HepG2 (cell line): ENCODE measurements around the gene IYD. TPM values are rescaled to one million over a fixed set of nuclear protein-coding genes. Genes with fewer than 3 reads are reported as not detected.
A peak's percentile ranks its signal among the peaks of the same experiment; 100 is the strongest.

Source experiments
- ATAC-seq: fragments of 200-7000 bp; cut with Tn5 transposase; 3 replicates; pipeline ENCODE4 v1.9.1; 2020; ENCODE audit warnings: mild to moderate bottlenecking, moderate library complexity
- Bru-seq: library from RNA; stranded (reverse); fragments of 400-500 nt; gene quantifications from one replicate; lab custom pipeline; 2021; lab: Mats Ljungman, UMichigan
- BruChase-seq, 2 experiments: library from RNA; stranded (reverse); fragments of 400-500 nt; gene quantifications; one replicate each; lab custom pipeline; 2021; lab: Mats Ljungman, UMichigan
- BruUV-seq: library from RNA; stranded (reverse); fragments of 400-500 nt; replicated peaks from 2 replicates; lab custom pipeline; 2021; lab: Mats Ljungman, UMichigan
- CTCF ChIA-PET: fragments of 300-600 bp; formaldehyde crosslinking; extraction: SDS; loops from one replicate; lab custom pipeline; 2021; ENCODE audit warnings: low total read pairs, inconsistent platforms, low intra/inter-chr PET ratio; lab: Yijun Ruan, JAX
- POLR2A ChIA-PET: fragments of 350-600 bp; sonication (Branson Sonifier 250); formaldehyde crosslinking; loops from one replicate; lab custom pipeline; 2020; ENCODE audit warnings: antibody characterized with exemption, inconsistent platforms; lab: Yijun Ruan, JAX
- DNase-seq: peaks from one replicate; pipeline ENCODE4 v3.0.0-alpha.2; 2015; ENCODE audit warnings: low spot score
- FAIRE-seq: peaks from 3 replicates; lab custom pipeline; 2011; peaks lifted over from hg19 to GRCh38; lab: Jason Lieb, UNC
- H2AFZ ChIP-seq: one replicate; pipeline ENCODE4 v1.6.1; 2011; ENCODE audit warnings: low read length, inconsistent platforms
- H3K27ac ChIP-seq: fragments of 300-600 bp; 3 replicates; pipeline ENCODE4 v1.8.0; 2011; ENCODE audit warnings: mixed run types, mild to moderate bottlenecking, mixed read lengths, low read length, inconsistent platforms; ENCODE audit not compliant: insufficient read depth; ENCODE audit errors: extremely low read length
- H3K27me3 ChIP-seq, 2 experiments: fragments of 200-600 bp in 1 of 2; 2 replicates in 1 of 2; 3 replicates in 1 of 2; pipeline versions ENCODE4 v1.6.0 to v1.8.0; 2011; ENCODE audit warnings: low read length in 2 of 2, mild to moderate bottlenecking in 2 of 2, moderate library complexity in 2 of 2, inconsistent platforms in 1 of 2; ENCODE audit not compliant: insufficient read depth in 2 of 2, control insufficient read depth in 1 of 2
- H3K36me3 ChIP-seq, 2 experiments: fragments of 200-600 bp in 1 of 2; replicated peaks in 1 of 2; 2 replicates in 1 of 2; 3 replicates in 1 of 2; pipeline versions ENCODE4 v1.5.1 to v1.8.0; 2011; ENCODE audit warnings: low read length in 2 of 2, inconsistent platforms in 1 of 2; ENCODE audit not compliant: insufficient read depth in 2 of 2, control insufficient read depth in 1 of 2
- H3K4me1 ChIP-seq: 2 replicates; pipeline ENCODE4 v1.5.1; 2012; ENCODE audit warnings: low read length, inconsistent platforms; ENCODE audit not compliant: insufficient read depth
- H3K4me2 ChIP-seq: 2 replicates; pipeline ENCODE4 v1.6.0; 2011; ENCODE audit warnings: low read depth, low read length, inconsistent platforms
- H3K4me3 ChIP-seq, 3 experiments: fragments of 200-600 bp in 1 of 3; sonication (generic), shearing (Covaris generic) in 1 of 3; replicated peaks in 1 of 3; 2 replicates each; pipeline ENCODE4 v1.5.1; 2011 to 2016; ENCODE audit warnings: low read length in 3 of 3, inconsistent platforms in 2 of 3, low read depth in 2 of 3, mild to moderate bottlenecking in 2 of 3, control low read depth in 1 of 3, mixed read lengths in 1 of 3; ENCODE audit not compliant: insufficient read depth in 1 of 3
- H3K79me2 ChIP-seq: one replicate; pipeline ENCODE4 v1.6.1; 2011; ENCODE audit warnings: low read length, inconsistent platforms; ENCODE audit not compliant: insufficient read depth
- H3K9ac ChIP-seq: 2 replicates; pipeline ENCODE4 v1.6.0; 2011; ENCODE audit warnings: mild to moderate bottlenecking, low read depth, low read length, inconsistent platforms; ENCODE audit not compliant: insufficient read depth
- H3K9me3 ChIP-seq: 2 replicates; pipeline ENCODE4 v1.5.1; 2012; ENCODE audit warnings: mild to moderate bottlenecking, low read length
- H4K20me1 ChIP-seq: 2 replicates; pipeline ENCODE4 v1.6.0; 2011; ENCODE audit warnings: inconsistent platforms, mild to moderate bottlenecking, low read length, moderate library complexity; ENCODE audit not compliant: insufficient read depth
- ARID3A ChIP-seq: IDR thresholded peaks from 2 replicates; pipeline ENCODE4 v1.6.1; 2012; ENCODE audit warnings: low read depth, low read length, improper control_type of control experiment
- HDAC2 ChIP-seq: sonication (generic); formaldehyde crosslinking; IDR thresholded peaks from 2 replicates; pipeline ENCODE4 v1.4.0; 2020; ENCODE audit warnings: missing genetic modification reagents
- HOMEZ ChIP-seq: IDR thresholded peaks from 2 replicates; pipeline ENCODE4 v1.6.1; 2016; ENCODE audit warnings: low read depth
- PITX1 ChIP-seq: sonication (generic); formaldehyde crosslinking; IDR thresholded peaks from 2 replicates; pipeline ENCODE4 v1.5.1; 2020; ENCODE audit warnings: mild to moderate bottlenecking, missing genetic modification reagents
- RXRB ChIP-seq: IDR thresholded peaks from 2 replicates; pipeline ENCODE4 v1.6.1; 2016; ENCODE audit warnings: borderline replicate concordance, missing genetic modification reagents, missing compliant biosample characterization
- SATB2 ChIP-seq: sonication (generic); formaldehyde crosslinking; IDR thresholded peaks from 2 replicates; pipeline ENCODE4 v1.5.0; 2020; ENCODE audit warnings: missing genetic modification reagents
- SKI ChIP-seq: fragments of 450-650 bp; IDR thresholded peaks from one replicate; pipeline ENCODE4 v1.6.1; 2018; ENCODE audit warnings: mild to moderate bottlenecking; ENCODE audit not compliant: partially characterized antibody
- ZEB1 ChIP-seq: IDR thresholded peaks from 2 replicates; pipeline ENCODE4 v1.6.1; 2012; ENCODE audit warnings: mild to moderate bottlenecking, low read depth, inconsistent platforms; ENCODE audit not compliant: insufficient replicate concordance
- ZNF34 ChIP-seq: sonication (generic); formaldehyde crosslinking; IDR thresholded peaks from 2 replicates; pipeline ENCODE4 v1.4.0; 2020; ENCODE audit warnings: mild to moderate bottlenecking, missing genetic modification reagents, borderline replicate concordance
- ZNF430 ChIP-seq: sonication (generic); formaldehyde crosslinking; IDR thresholded peaks from 2 replicates; pipeline ENCODE4 v1.9.0; 2021; ENCODE audit warnings: mild to moderate bottlenecking, missing genetic modification reagents
- ZNF598 ChIP-seq: sonication (generic); formaldehyde crosslinking; IDR thresholded peaks from 2 replicates; pipeline ENCODE4 v1.5.1; 2020; ENCODE audit warnings: mild to moderate bottlenecking, missing genetic modification reagents, borderline replicate concordance
- ZSCAN9 ChIP-seq: IDR thresholded peaks from 2 replicates; pipeline ENCODE4 v1.6.1; 2016; ENCODE audit warnings: borderline replicate concordance
- WGBS: methylation state at CpG from one replicate; pipeline ENCODE4 v1.1.6; 2017; ENCODE audit warnings: low lambda C conversion rate; 5-methylcytosine and 5-hydroxymethylcytosine counted together
- in situ Hi-C: cut with HindIII; loops from 2 replicates; pipeline ENCODE4 v1.10.0; 2017; ENCODE audit warnings: low pct_unique_long_range_greater_than_20kb; ENCODE audit not compliant: extremely low pct_ligation_motif_present
- intact Hi-C: fragments of 100-400 bp; cut with micrococcal nuclease; formaldehyde crosslinking; loops from one replicate; pipeline ENCODE4 v1.10.0; 2022; ENCODE audit not compliant: unreplicated experiment
- long read RNA-seq, 2 experiments: library from RNA in 1 of 2; library from polyadenylated mRNA in 1 of 2; stranded (forward) in 1 of 2; unstranded in 1 of 2; transcript quantifications; one replicate each; pipeline ENCODE4 v2.0.0, GENCODE V29; 2019 to 2022
- polyA minus RNA-seq, 3 experiments: library from RNA; depleted of rRNA, polyadenylated mRNA; stranded (reverse); fragments of >200 nt; gene quantifications; 2 replicates each; pipeline ENCODE4 v1.2.3, GENCODE V29; 2011; ENCODE audit warnings: low replicate concordance in 1 of 3
- polyA plus RNA-seq, 8 experiments: library from polyadenylated mRNA; depleted of rRNA in 3 of 8; stranded (reverse) in 7 of 8; unstranded in 1 of 8; fragments of >200 nt; fragmentation: Illumina TruSeq in 4 of 8; extraction: Trizol in 4 of 8; gene quantifications; 2 replicates each; pipeline versions ENCODE4 v1.2.1 to v1.2.3, GENCODE V29; 2011 to 2016; ENCODE audit warnings: low read depth in 4 of 8, missing spikeins in 1 of 8, mixed read lengths in 1 of 8; ENCODE audit not compliant: insufficient read depth in 1 of 8
- total RNA-seq, 5 experiments: library from RNA; depleted of rRNA; stranded (reverse); fragments of >200 nt; fragmentation: Illumina TruSeq; extraction: Trizol; gene quantifications; 2 replicates each; pipeline ENCODE4 v1.2.3, GENCODE V29; 2016; ENCODE audit warnings: low read depth in 1 of 5

Gene IYD
- 0.46 and 0.52 TPM in 2 replicates for total RNA-seq (2016; rRNA removed; fragmentation: Illumina TruSeq; extraction: Trizol)
- 0.09 TPM in 1 of 2 replicates, not detected in the other for total RNA-seq (2016; cell fraction: cytosol; rRNA removed; fragmentation: Illumina TruSeq; extraction: Trizol; ENCODE audit: low read depth)
- 0.17 and 0.31 TPM in 2 replicates for total RNA-seq (2016; cell fraction: insoluble cytoplasmic fraction; rRNA removed; fragmentation: Illumina TruSeq; extraction: Trizol)
- 0.03 TPM in 1 of 2 replicates, not detected in the other for total RNA-seq (2016; cell fraction: membrane; rRNA removed; fragmentation: Illumina TruSeq; extraction: Trizol)
- 0.03 and 0.66 TPM in 2 replicates for total RNA-seq (2016; cell fraction: nucleus; rRNA removed; fragmentation: Illumina TruSeq; extraction: Trizol)
- polyA plus RNA-seq (2011; rRNA removed), result 0.01 TPM in 2 replicates
- polyA plus RNA-seq (2011; cell fraction: cytosol; rRNA removed), result 0.01 TPM in 2 replicates
- 0.03 TPM in 1 of 2 replicates, not detected in the other for polyA plus RNA-seq (2011; cell fraction: nucleus; rRNA removed)
- polyA plus RNA-seq (2012), result 0.04 and 0.21 TPM in 2 replicates
- polyA plus RNA-seq (2016; cell fraction: cytosol; fragmentation: Illumina TruSeq; extraction: Trizol; ENCODE audit: low read depth), result 0.08 TPM in 1 of 2 replicates, not detected in the other
- polyA plus RNA-seq (2016; cell fraction: insoluble cytoplasmic fraction; fragmentation: Illumina TruSeq; extraction: Trizol; ENCODE audit: low read depth), result 0.11 and 0.13 TPM in 2 replicates
- not detected in 2 replicates for polyA plus RNA-seq (2016; cell fraction: membrane; fragmentation: Illumina TruSeq; extraction: Trizol; ENCODE audit: low read depth)
- polyA plus RNA-seq (2016; cell fraction: nucleus; fragmentation: Illumina TruSeq; extraction: Trizol; ENCODE audit: insufficient read depth, low read depth), result 0.15 and 0.94 TPM in 2 replicates
- not detected in 2 replicates for polyA minus RNA-seq (2011; rRNA and poly(A)+ RNA removed; ENCODE audit: low replicate concordance)
- polyA minus RNA-seq (2011; cell fraction: cytosol; rRNA and poly(A)+ RNA removed), result not detected in 2 replicates
- not detected in 2 replicates for polyA minus RNA-seq (2011; cell fraction: nucleus; rRNA and poly(A)+ RNA removed)
- Bru-seq, nascent RNA, result percentile 12 among the genes with signal in this experiment
- not detected for BruChase-seq, experiment 1, labeled RNA remaining after a 6-hour chase
- BruChase-seq, experiment 2, labeled RNA remaining after a 2-hour chase, result percentile 7 among the genes with signal in this experiment
- long read RNA-seq, experiment 1, result 0 reads
- long read RNA-seq, experiment 2, result 0 reads

GRCh38 chr6:150368762-150369161, at the start of gene IYD:
Gene IYD (plus strand): TSS chr6:150369012. CDS start chr6:150369032, 20 bp downstream.
- ATAC-seq (peak; percentile 82), FAIRE-seq (peak; percentile 67), DNase-seq (peak; percentile 43)
- no TSS peak for BruUV-seq
- Histone ChIP-seq H3K36me3 (no peaks in the 10 kb centered on the region), H3K9ac (no peak within 1 kb of the TSS), H3K79me2 (no peaks in the 10 kb centered on the region), H4K20me1 (no peaks in the 10 kb centered on the region), H3K4me2 (no peak within 1 kb of the TSS; the same call in 1 of the 2 replicates), H3K4me1 (peaks cover 14% of the 10 kb centered on the region), H3K4me3 (no peak within 1 kb of the TSS), H3K27ac (no peak within 1 kb of the TSS), H2AFZ (no peak within 1 kb of the TSS), H3K9me3 (no peaks in the 10 kb centered on the region), H3K27me3 (no peaks in the 10 kb centered on the region)
- in situ Hi-C loops, result no loop called here
- ChIA-PET POLR2A (no interaction called here), CTCF (no interaction called here)
- WGBS, result 15% methylated on average over 8 of the region's 8 CpGs
- intact Hi-C loops, result no loop called here
- TF ChIP-seq HDAC2 (CRISPR knock-in tag), result 0 out of 2 replicates have a peak, but pooled peaks have one; percentile 25
- TF ChIP-seq SKI, result no peak
- no peak for TF ChIP-seq ZNF34 (CRISPR knock-in tag)
- TF ChIP-seq HOMEZ (CRISPR knock-in tag), result peak; percentile 56; the same call in 1 of the 2 replicates
- no peak for TF ChIP-seq ZSCAN9
- TF ChIP-seq RXRB (CRISPR knock-in tag), result 0 out of 2 replicates have a peak, but pooled peaks have one; percentile 12
- TF ChIP-seq ZEB1, result peak; percentile 78
- no peak for TF ChIP-seq SATB2 (CRISPR knock-in tag)
- TF ChIP-seq ZNF430, result no peak
- no peak for TF ChIP-seq ARID3A
- 0 out of 2 replicates have a peak, but pooled peaks have one; percentile 28 for TF ChIP-seq PITX1 (CRISPR knock-in tag)
- TF ChIP-seq ZNF598 (CRISPR knock-in tag), result no peak
